ENCODE results near the gene EML6. TPM values are rescaled to one million over a fixed set of nuclear protein-coding genes. Genes with fewer than 3 reads are reported as not detected.
"Not testable (repeated sequence)": the region's sequence is repeated elsewhere in the genome, so short reads cannot be mapped to it uniquely, and the experiment has no call there.

Gene EML6
- total and polyA plus RNA-seq, 4 donors: 0.95 to 2.7 (median 2.6) TPM; not detected in 1

- H3K4me1 ChIP-seq (ENCODE audit: control insufficient read depth in 1 of 2, insufficient read depth in 2 of 2, low read length in 2 of 2): no peaks in the 10 kb centered on the region
- no peaks in the 10 kb centered on the region for H3K27me3 ChIP-seq (ENCODE audit: control insufficient read depth in 1 of 2, insufficient read depth in 2 of 2, low read length in 1 of 2)
- 76 to 77% methylated on average over 5 of the region's 5 CpGs for WGBS, 2 donors
- ATAC-seq (ENCODE audit: low FRiP score): no peak
- no peaks in the 10 kb centered on the region for H3K36me3 ChIP-seq (ENCODE audit: control insufficient read depth in 1 of 2, insufficient read depth in 2 of 2, low read length in 1 of 2)
- no peak overlapping the region for H3K4me3 ChIP-seq (ENCODE audit: low read length in 2 of 2)
- intact Hi-C loops (cut with DNase I): no loop called here
- DNase-seq: no peak
- no peaks in the 10 kb centered on the region for H3K9me3 ChIP-seq (ENCODE audit: control insufficient read depth, low read length)
- H3K27ac ChIP-seq (ENCODE audit: low read depth in 1 of 2, low read length in 2 of 2): no peak overlapping the region
These were observed 140.2 kb downstream of the EML6 start for GRCh38 chr2:54863660-54864059.

- WGBS, 2 donors: 77 to 80% methylated on average over 1 of the region's 1 CpG
These were observed 140.6 kb downstream of the EML6 start for GRCh38 chr2:54864096-54864495.

GRCh38 chr2:54864727-54865126 is 141.3 kb downstream of the EML6 start:
- 84 to 87% methylated on average over 5 of the region's 5 CpGs for WGBS, 2 donors

More at GRCh38 chr2:54864096-54864495, 140.6 kb downstream of the EML6 start:
- no peaks in the 10 kb centered on the region for H3K27me3 ChIP-seq (ENCODE audit: control insufficient read depth in 1 of 2, insufficient read depth in 2 of 2, low read length in 1 of 2)
- no peaks in the 10 kb centered on the region for H3K9me3 ChIP-seq (ENCODE audit: control insufficient read depth, low read length)
- no peak overlapping the region for H3K4me3 ChIP-seq (ENCODE audit: low read length in 2 of 2)
- no peaks in the 10 kb centered on the region for H3K36me3 ChIP-seq (ENCODE audit: control insufficient read depth in 1 of 2, insufficient read depth in 2 of 2, low read length in 1 of 2)
- no peak for DNase-seq
- no peak overlapping the region for H3K27ac ChIP-seq (ENCODE audit: low read depth in 1 of 2, low read length in 2 of 2)
- intact Hi-C loops (cut with DNase I): no loop called here
- ATAC-seq (ENCODE audit: low FRiP score): no peak
- no peaks in the 10 kb centered on the region for H3K4me1 ChIP-seq (ENCODE audit: control insufficient read depth in 1 of 2, insufficient read depth in 2 of 2, low read length in 2 of 2)

GRCh38 chr2:54866179-54866578 is 142.7 kb downstream of the EML6 start:
- DNase-seq (no peak), ATAC-seq (ENCODE audit: low FRiP score) (no peak)
- Histone ChIP-seq H3K4me3 (ENCODE audit: low read length in 2 of 2) (no peak overlapping the region), H3K36me3 (ENCODE audit: control insufficient read depth in 1 of 2, insufficient read depth in 2 of 2, low read length in 1 of 2) (no peaks in the 10 kb centered on the region), H3K4me1 (ENCODE audit: control insufficient read depth in 1 of 2, insufficient read depth in 2 of 2, low read length in 2 of 2) (no peaks in the 10 kb centered on the region), H3K27me3 (ENCODE audit: control insufficient read depth in 1 of 2, insufficient read depth in 2 of 2, low read length in 1 of 2) (no peaks in the 10 kb centered on the region), H3K27ac (ENCODE audit: low read depth in 1 of 2, low read length in 2 of 2) (no peak overlapping the region), H3K9me3 (ENCODE audit: control insufficient read depth, low read length) (no peaks in the 10 kb centered on the region)
- intact Hi-C loops (cut with DNase I): no loop called here
- 61 to 70% methylated on average over 2 of the region's 2 CpGs for WGBS, 2 donors

More at GRCh38 chr2:54864727-54865126, 141.3 kb downstream of the EML6 start:
- intact Hi-C loops (cut with DNase I): no loop called here
- H3K27ac ChIP-seq (ENCODE audit: low read depth in 1 of 2, low read length in 2 of 2): no peak overlapping the region
- no peak for ATAC-seq (ENCODE audit: low FRiP score)
- no peaks in the 10 kb centered on the region for H3K36me3 ChIP-seq (ENCODE audit: control insufficient read depth in 1 of 2, insufficient read depth in 2 of 2, low read length in 1 of 2)
- H3K4me3 ChIP-seq (ENCODE audit: low read length in 2 of 2): no peak overlapping the region
- H3K4me1 ChIP-seq (ENCODE audit: control insufficient read depth in 1 of 2, insufficient read depth in 2 of 2, low read length in 2 of 2): no peaks in the 10 kb centered on the region
- H3K27me3 ChIP-seq (ENCODE audit: control insufficient read depth in 1 of 2, insufficient read depth in 2 of 2, low read length in 1 of 2): no peaks in the 10 kb centered on the region
- no peaks in the 10 kb centered on the region for H3K9me3 ChIP-seq (ENCODE audit: control insufficient read depth, low read length)
- DNase-seq: no peak

- no peak overlapping the region for H3K27ac ChIP-seq (ENCODE audit: low read depth in 1 of 2, low read length in 2 of 2)
- H3K4me1 ChIP-seq (ENCODE audit: control insufficient read depth in 1 of 2, insufficient read depth in 2 of 2, low read length in 2 of 2): no peaks in the 10 kb centered on the region
- ATAC-seq (ENCODE audit: low FRiP score) (no peak), DNase-seq (no peak)
- no peaks in the 10 kb centered on the region for H3K27me3 ChIP-seq (ENCODE audit: control insufficient read depth in 1 of 2, insufficient read depth in 2 of 2, low read length in 1 of 2)
- no peaks in the 10 kb centered on the region for H3K36me3 ChIP-seq (ENCODE audit: control insufficient read depth in 1 of 2, insufficient read depth in 2 of 2, low read length in 1 of 2)
- intact Hi-C loops (cut with DNase I): no loop called here
- WGBS, 2 donors: 63 to 67% methylated on average over 5 of the region's 5 CpGs
- no peak overlapping the region for H3K4me3 ChIP-seq (ENCODE audit: low read length in 2 of 2)
- H3K9me3 ChIP-seq (ENCODE audit: control insufficient read depth, low read length): no peaks in the 10 kb centered on the region
These were observed 143.4 kb downstream of the EML6 start for GRCh38 chr2:54866868-54867267.

- ATAC-seq (ENCODE audit: low FRiP score): no peak
- 97 to 100% methylated on average over 2 of the region's 2 CpGs for WGBS, 2 donors
- H3K4me1 ChIP-seq (ENCODE audit: control insufficient read depth in 1 of 2, insufficient read depth in 2 of 2, low read length in 2 of 2): no peaks in the 10 kb centered on the region
- DNase-seq: no peak
- H3K27ac ChIP-seq (ENCODE audit: low read depth in 1 of 2, low read length in 2 of 2): no peak overlapping the region
- no peaks in the 10 kb centered on the region for H3K27me3 ChIP-seq (ENCODE audit: control insufficient read depth in 1 of 2, insufficient read depth in 2 of 2, low read length in 1 of 2)
- H3K4me3 ChIP-seq (ENCODE audit: low read length in 2 of 2): no peak overlapping the region
- H3K36me3 ChIP-seq (ENCODE audit: control insufficient read depth in 1 of 2, insufficient read depth in 2 of 2, low read length in 1 of 2): no peaks in the 10 kb centered on the region
- H3K9me3 ChIP-seq (ENCODE audit: control insufficient read depth, low read length): no peaks in the 10 kb centered on the region
- intact Hi-C loops (cut with DNase I): no loop called here
These were observed 144.0 kb downstream of the EML6 start for GRCh38 chr2:54867457-54867856.

GRCh38 chr2:54871457-54872107 is 148.1 kb downstream of the EML6 start:
- no peaks in the 10 kb centered on the region for H3K4me1 ChIP-seq (ENCODE audit: control insufficient read depth in 1 of 2, insufficient read depth in 2 of 2, low read length in 2 of 2)
- H3K27me3 ChIP-seq (ENCODE audit: control insufficient read depth in 1 of 2, insufficient read depth in 2 of 2, low read length in 1 of 2): no peaks in the 10 kb centered on the region
- intact Hi-C loops (cut with DNase I): no loop called here
- H3K4me3 ChIP-seq (ENCODE audit: low read length in 2 of 2): no peak overlapping the region
- ATAC-seq (ENCODE audit: low FRiP score): no peak
- WGBS, 2 donors: 89 to 93% methylated on average over 13 of the region's 13 CpGs
- no peaks in the 10 kb centered on the region for H3K36me3 ChIP-seq (ENCODE audit: control insufficient read depth in 1 of 2, insufficient read depth in 2 of 2, low read length in 1 of 2)
- no peaks in the 10 kb centered on the region for H3K9me3 ChIP-seq (ENCODE audit: control insufficient read depth, low read length)
- no peak for DNase-seq
- H3K27ac ChIP-seq (ENCODE audit: low read depth in 1 of 2, low read length in 2 of 2): no peak overlapping the region

GRCh38 chr2:54872780-54873179 is 149.3 kb downstream of the EML6 start:
- intact Hi-C loops (cut with DNase I): no loop called here
- ATAC-seq (ENCODE audit: low FRiP score): no peak
- WGBS, 2 donors: 79 to 83% methylated on average over 3 of the region's 3 CpGs

GRCh38 chr2:54873236-54873635 is 149.8 kb downstream of the EML6 start:
- H3K27me3 ChIP-seq (ENCODE audit: control insufficient read depth in 1 of 2, insufficient read depth in 2 of 2, low read length in 1 of 2); intact Hi-C loops (cut with DNase I); H3K27ac ChIP-seq (ENCODE audit: low read depth in 1 of 2, low read length in 2 of 2); ATAC-seq (ENCODE audit: low FRiP score); H3K36me3 ChIP-seq (ENCODE audit: control insufficient read depth in 1 of 2, insufficient read depth in 2 of 2, low read length in 1 of 2); DNase-seq; H3K4me3 ChIP-seq (ENCODE audit: low read length in 2 of 2); H3K4me1 ChIP-seq (ENCODE audit: control insufficient read depth in 1 of 2, insufficient read depth in 2 of 2, low read length in 2 of 2); H3K9me3 ChIP-seq (ENCODE audit: control insufficient read depth, low read length): not testable (repeated sequence)
- WGBS, 2 donors: 90 to 95% methylated on average over 3 of the region's 3 CpGs

More at GRCh38 chr2:54872780-54873179, 149.3 kb downstream of the EML6 start:
- Histone ChIP-seq H3K27ac (ENCODE audit: low read depth in 1 of 2, low read length in 2 of 2) (no peak overlapping the region), H3K36me3 (ENCODE audit: control insufficient read depth in 1 of 2, insufficient read depth in 2 of 2, low read length in 1 of 2) (no peaks in the 10 kb centered on the region), H3K9me3 (ENCODE audit: control insufficient read depth, low read length) (no peaks in the 10 kb centered on the region), H3K4me3 (ENCODE audit: low read length in 2 of 2) (no peak overlapping the region), H3K4me1 (ENCODE audit: control insufficient read depth in 1 of 2, insufficient read depth in 2 of 2, low read length in 2 of 2) (no peaks in the 10 kb centered on the region), H3K27me3 (ENCODE audit: control insufficient read depth in 1 of 2, insufficient read depth in 2 of 2, low read length in 1 of 2) (no peaks in the 10 kb centered on the region)
- no peak for DNase-seq

Measured in aorta (tissue), 5 donors.